NCI-H524 (cell line): ENCODE measurements around the gene SLX4IP.
"Not testable (repeated sequence)": the region's sequence is repeated elsewhere in the genome, so short reads cannot be mapped to it uniquely, and the experiment has no call there.

Experiments used
- DNase-seq, 2 experiments: peaks; one replicate each; lab custom pipeline; 2025; lab: John Stamatoyannopoulos, UW

Gene SLX4IP

GRCh38 chr20:10603971-10604864 is 169.1 kb downstream of the SLX4IP start:
- DNase-seq: no peak

GRCh38 chr20:10604865-10605440 is 169.8 kb downstream of the SLX4IP start:
- no peak for DNase-seq

GRCh38 chr20:10605547-10606195 is 170.6 kb downstream of the SLX4IP start:
- DNase-seq: no peak

GRCh38 chr20:10609276-10609675 is 174.2 kb downstream of the SLX4IP start:
- DNase-seq: no peak

GRCh38 chr20:10609770-10610169 is 174.7 kb downstream of the SLX4IP start:
- no peak for DNase-seq

- no peak for DNase-seq
These were observed 175.1 kb downstream of the SLX4IP start for GRCh38 chr20:10610251-10610650.

GRCh38 chr20:10611357-10611756 is 176.3 kb downstream of the SLX4IP start:
- DNase-seq: peak in 1 of 2 experiments; percentile 26

- not testable (repeated sequence) for DNase-seq
These were observed 178.3 kb downstream of the SLX4IP start for GRCh38 chr20:10613426-10613825.

GRCh38 chr20:10613911-10614310 is 178.8 kb downstream of the SLX4IP start:
- no peak for DNase-seq

- no peak for DNase-seq
These were observed 181.1 kb downstream of the SLX4IP start for GRCh38 chr20:10616212-10616611.

- not testable (repeated sequence) for DNase-seq
These were observed 182.5 kb downstream of the SLX4IP start for GRCh38 chr20:10617549-10618133.

GRCh38 chr20:10618611-10619245 is 183.6 kb downstream of the SLX4IP start:
- no peak for DNase-seq

- no peak for DNase-seq
These were observed 184.3 kb downstream of the SLX4IP start for GRCh38 chr20:10619427-10619826.

GRCh38 chr20:10621149-10621548 is 186.0 kb downstream of the SLX4IP start:
- no peak for DNase-seq

- no peak for DNase-seq
These were observed 187.7 kb downstream of the SLX4IP start for GRCh38 chr20:10622657-10623418.

GRCh38 chr20:10625641-10626040 is 190.5 kb downstream of the SLX4IP start:
- DNase-seq: no peak

- no peak for DNase-seq
These were observed 191.8 kb downstream of the SLX4IP start for GRCh38 chr20:10626896-10627295.

GRCh38 chr20:10629946-10630650 is 195.0 kb downstream of the SLX4IP start:
- DNase-seq: no peak

- no peak for DNase-seq
These were observed 196.0 kb downstream of the SLX4IP start for GRCh38 chr20:10631126-10631525.

GRCh38 chr20:10632721-10633509 is 197.8 kb downstream of the SLX4IP start:
- no peak for DNase-seq
